IPS-NIHi11 (cell line): Measurements from ENCODE around the gene BEGAIN.

Source experiments
- DNase-seq: peaks from one replicate; pipeline ENCODE4 v3.0.0; 2012; ENCODE audit warnings: mixed read lengths, low spot score

Gene BEGAIN

DNA sequence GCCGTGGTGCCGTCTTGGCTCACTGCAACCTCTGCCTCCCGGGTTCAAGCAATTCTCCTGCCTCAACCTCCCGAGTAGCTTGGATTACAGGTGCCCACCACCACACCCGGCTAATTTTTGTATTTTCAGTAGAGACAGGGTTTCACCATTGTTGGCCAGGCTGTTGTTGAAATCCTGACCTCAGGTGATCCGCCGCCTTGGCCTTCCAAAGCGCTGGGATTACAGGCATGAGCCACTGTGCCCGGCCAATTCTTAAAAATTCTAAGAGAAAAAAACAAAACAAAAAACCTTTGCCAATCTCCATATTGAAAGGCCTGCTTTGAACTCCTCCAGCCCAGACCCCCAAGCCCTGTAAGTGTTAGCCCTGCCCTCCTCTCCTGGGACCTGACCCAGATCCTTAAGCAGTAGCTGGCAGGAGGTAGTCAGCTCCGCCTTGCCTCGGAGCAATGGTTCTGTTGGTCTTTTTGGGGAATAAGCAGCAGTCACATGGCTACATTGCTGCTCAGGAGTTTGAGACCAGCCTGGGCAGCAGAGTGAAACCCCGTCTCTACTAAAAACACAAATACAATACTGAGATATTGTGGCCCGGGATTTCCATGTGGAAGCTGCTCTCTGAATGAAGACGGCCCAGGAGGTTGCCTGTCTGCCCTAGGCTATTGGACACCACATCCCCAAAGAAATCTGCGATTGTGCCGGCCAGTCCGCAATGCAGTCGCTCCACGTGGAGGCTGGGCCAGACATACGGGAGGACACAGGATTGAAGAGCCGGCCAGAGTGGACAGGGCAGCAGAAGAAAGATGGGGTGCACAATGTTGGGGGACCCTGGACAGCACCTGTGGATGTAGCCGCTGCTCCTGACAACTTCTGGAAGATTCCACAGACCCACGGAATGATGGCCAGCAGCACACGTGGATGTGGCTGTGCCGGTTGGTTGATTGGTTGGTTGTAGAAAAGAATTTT lies 28.8 kb upstream of the BEGAIN start:
- no peak for DNase-seq

DNA sequence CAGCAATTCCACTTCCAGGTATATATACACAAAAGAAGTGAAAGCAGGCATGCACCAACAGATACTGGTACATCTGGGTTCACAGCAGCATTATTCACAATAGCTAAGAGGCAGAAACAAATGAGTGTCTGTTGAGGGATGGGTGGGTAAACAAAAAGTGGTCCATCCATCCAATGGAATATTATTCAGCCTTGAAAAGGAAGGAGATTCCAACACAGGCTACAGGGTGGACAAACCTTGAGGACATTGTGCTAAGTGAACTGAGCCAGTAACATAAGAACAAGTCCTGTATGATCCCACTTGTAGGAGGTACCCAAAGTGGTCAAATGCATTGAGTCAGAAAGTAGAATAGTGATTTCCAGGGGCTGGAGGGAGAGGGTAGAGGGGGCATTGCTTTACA lies 27.6 kb upstream of the BEGAIN start:
- DNase-seq, result no peak

DNA sequence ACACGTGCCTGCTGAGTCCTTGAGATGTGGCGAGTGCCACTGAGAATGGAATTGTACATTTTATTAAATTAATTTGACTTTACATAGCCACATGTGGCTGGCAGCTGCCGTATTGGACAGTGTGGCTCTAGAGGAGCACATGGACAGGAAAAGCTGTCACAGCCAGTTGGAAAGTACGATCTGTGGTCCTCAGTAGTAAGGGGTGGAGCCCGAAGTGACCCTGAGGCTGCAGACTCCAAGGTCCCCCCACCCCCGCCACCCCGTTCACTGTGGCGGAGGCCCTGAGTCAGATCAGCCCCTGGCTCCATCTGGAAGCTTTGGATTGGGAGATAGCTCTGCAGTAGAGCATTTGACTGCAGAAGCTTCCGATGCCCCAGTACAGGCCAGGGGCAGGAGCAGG lies 25.8 kb upstream of the BEGAIN start:
- no peak for DNase-seq

DNA sequence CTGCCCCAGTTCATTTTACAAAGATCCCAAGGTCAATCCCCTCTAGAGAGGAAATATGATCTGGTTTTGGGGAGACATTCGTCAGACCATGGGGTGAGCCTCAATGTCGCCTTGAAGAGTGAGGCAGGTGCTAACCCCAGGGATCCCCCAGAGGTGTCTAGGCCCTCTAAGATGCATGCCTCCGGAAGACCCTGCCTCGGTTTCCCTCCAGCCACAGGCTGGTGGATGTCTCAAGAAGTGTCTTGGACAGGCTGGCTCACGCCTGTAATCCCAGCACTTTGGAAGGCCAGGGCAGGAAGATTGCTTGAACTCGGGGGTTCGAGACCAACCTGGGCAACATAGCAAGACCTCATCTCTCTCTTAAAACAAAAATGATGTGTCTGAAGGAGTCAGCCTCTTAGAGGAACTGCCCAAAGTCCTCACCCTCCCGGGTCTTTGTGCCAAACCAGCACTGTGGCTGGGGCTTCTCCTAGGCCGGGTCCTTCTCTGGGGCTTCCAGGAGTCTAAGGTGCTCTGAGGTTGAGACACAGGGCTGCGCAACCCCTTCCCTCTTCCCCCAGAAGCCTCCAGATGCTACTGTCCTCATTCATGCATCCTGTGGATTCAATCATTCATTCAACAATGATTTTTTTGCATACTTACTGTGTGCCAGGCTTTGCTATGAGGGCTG lies 24.7 kb upstream of the BEGAIN start:
- no peak for DNase-seq

DNA sequence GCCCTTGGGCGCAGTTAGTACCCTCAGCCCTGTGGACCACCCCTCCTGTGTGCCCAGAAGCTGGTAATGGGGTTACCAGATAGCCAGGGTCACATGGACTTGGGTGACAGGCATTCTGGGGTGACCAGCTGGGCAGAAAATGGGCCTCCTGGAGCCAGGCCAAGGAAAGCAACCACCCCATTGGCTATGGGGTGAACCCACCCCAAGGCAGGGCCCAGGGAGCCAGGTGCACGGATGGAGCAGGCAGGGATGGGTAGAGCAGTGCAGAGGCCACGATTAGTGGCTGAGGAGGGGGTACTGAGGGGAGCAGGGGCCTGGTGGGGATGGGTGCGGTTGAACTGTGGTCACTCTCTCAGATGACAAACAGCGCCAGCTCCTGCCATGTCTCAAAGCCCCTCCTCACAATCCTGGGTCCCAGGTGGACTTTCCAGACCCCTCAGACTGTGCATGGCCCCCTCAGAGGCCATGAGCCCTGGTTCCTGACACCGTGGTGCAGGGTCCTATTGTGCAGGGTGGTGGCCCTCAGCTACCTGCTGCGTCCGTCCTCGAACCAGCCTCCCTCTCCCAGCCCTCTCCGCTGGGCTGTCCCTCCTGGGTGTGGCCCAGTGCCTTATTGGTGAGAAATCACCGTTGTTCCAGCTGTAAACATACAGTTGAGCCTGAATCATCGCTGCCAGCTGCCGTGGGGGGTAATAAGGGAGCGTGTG lies 23.4 kb upstream of the BEGAIN start:
- no peak for DNase-seq

DNA sequence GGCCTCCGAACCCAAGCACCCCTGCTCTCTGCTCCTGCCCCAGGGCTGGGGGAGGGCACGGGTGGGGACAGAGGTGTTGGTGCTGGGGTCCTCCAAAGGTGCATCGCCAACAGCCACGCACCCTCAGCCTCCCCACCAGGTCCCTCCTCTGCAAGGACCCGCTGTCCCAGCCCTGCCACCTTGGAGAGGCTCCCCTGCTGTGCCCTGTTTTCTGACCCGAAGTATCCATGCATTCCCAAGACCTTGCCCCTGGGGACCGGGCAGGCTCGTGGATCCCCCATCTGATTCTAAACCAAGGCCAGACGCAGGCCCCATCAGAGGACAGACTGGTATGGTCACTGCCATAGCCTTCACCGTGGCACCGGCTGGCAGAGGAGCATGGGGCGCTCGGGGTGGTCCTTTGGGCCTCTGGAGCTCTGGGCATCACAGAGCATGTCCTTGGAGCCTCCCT lies 22.7 kb upstream of the BEGAIN start:
- no peak for DNase-seq

DNA sequence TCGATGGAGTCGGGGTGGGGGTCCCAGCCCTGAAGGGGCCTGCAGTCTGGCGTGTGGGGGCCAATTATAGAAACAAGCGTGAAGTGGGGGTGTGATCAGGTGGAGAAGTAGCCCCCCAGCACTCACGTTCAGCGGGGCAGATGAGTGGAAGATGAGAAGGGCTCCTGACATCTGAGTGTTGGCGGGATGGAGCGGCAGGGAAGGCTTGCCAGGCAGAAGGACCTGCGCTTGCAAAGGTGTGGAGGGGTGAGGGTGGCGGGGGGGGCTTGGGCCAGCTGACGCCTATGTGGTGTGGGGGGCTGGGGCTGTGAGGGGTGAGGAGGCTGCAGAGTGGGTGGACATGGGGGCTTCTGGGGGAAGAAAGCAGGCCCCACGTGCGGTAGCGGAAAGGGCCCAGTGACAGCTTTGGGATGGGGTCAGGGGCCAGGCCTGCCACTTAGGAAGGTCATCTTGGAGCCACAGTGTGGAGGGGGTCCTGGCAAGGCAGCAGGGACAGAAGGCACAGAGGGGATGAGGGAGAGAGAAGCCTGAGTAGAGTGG lies 22.2 kb upstream of the BEGAIN start:
- DNase-seq, result no peak

DNA sequence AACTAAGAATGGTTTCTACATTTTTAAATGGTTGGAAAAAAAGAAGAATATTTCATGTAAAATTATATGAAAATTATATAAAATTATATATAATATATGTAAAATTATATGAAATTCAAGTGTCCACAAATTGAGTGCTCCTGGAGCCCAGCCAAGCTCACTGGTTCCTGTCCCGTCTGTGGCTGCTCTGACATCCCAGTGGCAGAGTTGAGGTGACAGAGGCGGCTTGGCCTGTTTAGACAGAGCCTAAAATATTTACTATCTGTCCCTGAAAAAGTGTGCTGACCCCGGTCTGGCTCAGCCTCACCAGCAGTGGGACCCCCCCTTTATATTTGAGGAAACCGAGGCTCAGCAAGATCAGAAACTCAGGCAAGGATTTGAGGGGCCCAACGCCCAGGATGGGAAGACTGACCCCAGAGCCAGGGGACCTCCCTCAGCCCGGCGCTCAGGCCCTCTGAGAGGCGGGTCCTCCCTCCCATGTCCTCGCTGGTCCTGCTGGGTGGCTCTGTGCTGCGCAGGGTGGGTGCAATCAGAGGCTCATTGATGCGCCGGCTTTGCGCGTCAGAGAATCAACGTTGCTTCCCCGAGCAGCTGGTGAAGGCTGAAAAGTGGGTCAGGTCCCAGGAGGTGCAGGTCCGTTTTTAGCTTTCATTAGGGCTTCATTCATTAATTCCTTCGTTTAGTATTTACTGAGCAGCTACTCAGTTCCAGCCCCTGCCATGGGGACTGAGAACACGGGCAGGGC lies 21.5 kb upstream of the BEGAIN start:
- DNase-seq, result no peak

DNA sequence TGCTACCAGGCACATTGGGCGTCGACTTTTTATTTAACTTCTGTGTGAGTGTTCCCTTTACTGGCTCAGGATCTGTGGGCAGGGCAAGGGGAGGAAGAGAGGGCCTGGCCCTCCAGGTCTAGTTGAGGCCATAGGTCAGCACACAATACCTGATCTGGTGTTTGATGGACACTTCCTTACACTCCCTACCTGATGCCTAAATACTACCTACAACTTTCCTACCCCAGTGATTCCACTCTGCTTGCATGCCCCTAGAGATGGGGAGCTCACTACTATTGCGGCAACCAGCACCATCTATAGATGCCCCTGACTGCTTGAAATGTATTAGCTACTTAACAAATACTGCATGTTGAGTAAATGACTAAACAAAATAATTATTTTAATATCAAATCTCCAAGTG lies 20.8 kb upstream of the BEGAIN start:
- no peak for DNase-seq

DNA sequence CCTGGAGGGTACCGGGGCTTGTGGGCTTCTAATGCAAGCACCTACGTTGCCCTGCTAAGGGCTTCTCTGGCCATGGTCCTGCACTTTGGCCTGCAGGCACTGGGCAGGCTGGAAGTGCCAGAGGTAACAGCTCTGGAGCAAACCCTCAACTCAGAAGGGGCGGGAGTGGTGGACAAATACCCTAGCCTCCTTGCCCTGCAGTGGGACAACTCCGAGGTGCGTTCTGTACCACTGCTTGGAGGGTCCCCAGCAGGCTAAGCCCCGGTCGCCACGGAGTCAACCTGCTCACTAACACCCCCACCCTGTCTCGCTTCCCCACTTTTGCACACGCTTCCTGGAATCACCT lies 20.4 kb upstream of the BEGAIN start:
- DNase-seq, result no peak

DNA sequence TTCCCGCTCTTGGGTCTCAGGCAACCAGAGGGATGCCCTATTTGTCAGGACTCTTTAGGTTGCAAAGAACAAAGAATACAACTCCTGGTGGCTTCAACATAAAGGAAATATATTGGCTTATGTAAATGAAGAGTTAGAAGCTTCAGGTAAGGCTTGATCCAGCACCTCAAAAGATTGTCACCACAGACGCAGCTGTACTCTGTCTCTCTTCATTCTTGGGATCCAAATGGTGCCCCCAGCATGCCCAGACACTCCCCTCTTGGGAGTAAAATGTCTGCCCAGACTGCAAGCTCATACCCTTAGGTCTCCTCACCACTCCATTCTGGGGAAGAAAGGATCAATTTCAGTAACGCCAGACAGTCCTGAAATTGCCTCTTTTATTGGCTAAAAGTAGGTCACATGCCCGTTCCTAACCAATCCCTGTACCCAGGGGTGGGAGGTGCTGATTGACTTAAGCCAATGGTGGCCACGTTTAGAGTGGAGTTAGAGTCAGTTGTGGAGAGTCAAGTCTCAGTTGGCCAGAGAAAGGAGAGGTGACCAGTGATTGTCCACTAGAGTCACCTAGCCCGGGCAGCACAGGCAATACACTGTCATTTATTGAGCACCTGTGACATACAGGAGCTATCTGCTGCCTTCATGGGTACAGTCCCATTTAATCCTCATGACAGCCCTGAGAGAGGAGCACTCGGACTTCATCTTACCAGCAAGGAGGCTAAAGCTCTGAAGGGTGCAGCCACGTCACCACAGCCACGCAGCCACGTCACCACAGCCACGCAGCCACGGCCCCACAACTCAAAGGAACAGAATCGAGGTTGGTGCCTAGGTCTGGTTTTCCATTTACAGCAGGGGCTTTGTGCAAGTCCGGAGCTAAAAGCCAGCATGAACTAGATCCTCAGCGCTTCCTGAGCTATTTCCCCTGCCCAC lies 19.7 kb upstream of the BEGAIN start:
- DNase-seq, result no peak

DNA sequence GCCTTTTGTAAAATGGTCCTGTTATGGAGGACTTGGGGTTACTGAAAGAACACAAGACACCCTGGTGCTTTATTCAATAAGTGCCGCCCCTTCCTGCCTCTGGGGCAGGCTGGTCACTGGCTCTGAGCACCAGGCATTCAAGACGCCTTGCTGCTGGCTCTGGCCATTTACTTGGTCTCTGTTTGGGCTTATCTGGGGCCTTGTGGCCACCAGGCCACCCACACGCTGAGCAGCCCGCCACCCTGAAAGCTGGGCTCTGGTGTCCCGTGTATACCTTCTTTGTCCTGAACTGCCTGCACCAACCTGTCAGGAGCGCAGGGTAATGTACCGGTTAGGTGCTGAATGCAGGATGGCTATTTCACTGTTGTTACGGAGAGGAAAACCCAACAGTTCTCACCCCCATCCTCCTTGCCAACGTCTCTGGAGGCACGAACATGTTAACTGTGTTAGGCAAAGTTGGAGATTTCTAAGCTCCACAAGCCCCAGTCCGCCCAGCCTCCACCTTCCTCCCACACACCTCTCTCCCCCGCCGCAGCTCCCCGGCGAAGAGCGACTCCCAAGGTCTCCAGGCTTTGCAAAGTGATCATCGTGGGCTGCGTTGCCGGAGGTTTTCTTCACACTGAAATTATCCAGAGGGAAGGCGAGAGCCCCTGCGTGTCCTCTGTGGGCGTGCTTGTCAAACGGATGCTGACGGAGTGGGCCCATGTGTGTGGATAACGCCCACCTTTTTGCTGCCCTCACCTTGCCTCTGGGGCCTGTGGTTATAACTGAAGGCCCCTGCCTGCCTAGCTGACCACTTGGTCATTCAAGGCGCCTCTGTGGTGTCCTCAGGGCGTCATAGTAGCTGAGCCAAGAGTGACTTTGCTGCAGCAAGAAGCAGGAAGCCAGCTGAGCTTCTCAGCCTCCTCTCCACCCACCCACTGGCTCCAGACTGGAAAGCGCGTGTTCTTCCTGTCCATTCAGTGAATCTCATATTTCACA lies 18.8 kb upstream of the BEGAIN start:
- no peak for DNase-seq

DNA sequence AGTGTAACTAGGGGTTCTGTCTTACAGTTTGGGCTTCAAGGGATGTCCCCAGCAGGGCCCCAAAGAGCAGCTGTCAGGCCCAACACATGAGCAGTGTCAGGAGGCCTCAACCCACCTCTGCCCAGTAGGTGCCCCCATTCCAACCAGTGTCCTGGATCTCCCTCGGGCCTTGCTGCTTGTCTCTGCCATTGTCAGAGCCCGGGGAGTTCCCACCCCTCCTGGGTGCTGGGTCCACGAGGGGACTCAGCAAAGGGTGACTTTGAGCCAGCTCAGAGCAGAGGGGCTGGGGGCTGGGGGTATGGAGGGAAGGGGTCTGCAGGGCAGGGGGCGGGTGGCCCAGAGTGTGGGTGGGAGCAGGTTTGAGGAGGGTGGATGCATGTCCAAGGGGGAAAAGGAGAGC lies 18.0 kb upstream of the BEGAIN start:
- no peak for DNase-seq

DNA sequence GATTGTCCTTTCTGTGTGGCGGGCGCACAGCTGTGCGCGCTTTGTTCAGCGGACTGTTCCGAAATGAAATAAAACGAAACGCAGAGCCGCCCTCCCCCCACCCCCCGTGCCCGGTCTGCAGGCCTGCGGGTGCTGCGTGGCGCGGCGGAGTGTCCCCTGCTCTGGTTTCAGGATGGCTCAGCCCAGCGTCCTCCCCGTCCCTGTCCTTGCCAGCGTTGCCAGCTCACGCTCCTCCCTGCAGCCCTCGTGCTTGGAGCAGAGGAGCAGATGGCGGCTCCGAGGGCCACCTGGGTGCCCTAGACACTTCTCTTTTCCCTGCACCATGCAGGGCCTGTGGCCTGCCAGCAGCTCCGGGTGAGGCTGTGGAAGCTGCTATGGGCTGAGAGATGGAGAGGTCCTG lies 17.5 kb upstream of the BEGAIN start:
- DNase-seq, result no peak

DNA sequence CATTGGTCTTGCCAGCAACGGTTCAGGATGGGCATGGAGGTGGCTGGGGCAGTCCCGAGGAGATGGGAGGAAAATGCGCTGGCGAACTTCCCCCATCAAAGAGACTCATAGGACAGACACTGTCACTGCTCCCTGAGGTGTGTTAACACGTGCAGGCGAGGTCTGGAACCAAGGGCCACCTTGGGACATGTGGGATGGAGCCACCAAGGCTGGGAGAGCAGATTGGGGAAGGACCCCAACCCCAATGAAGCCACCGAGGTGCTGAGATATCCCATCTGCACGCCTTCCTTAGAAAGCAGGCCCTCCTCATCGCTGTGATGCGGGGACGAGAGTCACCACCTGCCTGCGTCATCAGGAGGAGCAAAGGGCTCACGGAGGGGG lies 16.9 kb upstream of the BEGAIN start:
- no peak for DNase-seq

DNA sequence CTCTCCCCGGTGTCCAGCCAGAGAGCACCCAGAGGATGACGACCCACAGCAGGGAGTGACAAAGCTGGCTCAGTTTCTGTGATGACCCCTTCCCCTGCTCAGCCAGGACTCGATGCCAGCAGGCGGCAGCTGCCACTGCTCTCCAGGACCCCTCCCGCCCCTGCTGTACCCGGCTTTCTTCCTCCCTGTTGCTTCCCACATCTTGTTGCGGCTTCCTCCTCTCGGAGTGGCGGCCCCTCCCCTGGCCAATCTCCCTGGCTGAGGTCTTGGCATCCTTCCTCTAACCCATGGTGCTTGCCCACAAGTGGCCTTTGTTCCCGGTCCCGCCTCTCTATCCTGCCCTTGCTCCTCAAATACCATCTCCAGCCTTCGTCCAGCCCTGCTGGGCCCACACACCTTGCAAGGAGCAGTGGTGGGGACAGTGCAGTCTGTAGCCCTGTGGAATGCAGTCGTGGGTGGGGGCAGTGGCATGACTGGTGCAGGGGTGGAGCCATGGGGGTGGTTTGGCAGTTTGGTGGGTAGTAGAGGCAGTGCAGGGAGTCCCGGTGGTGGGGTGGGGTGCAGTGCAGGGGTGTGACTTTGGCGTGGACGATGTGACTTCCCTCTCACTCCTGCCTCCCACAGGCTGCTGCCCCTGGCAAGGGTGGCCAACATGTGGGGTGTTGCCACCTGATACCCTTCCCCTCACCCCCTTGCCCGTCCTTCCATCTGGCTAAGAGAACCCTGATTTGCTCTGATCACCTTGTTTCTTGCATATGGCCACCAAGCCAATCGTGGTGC lies 16.3 kb upstream of the BEGAIN start:
- DNase-seq, result no peak

DNA sequence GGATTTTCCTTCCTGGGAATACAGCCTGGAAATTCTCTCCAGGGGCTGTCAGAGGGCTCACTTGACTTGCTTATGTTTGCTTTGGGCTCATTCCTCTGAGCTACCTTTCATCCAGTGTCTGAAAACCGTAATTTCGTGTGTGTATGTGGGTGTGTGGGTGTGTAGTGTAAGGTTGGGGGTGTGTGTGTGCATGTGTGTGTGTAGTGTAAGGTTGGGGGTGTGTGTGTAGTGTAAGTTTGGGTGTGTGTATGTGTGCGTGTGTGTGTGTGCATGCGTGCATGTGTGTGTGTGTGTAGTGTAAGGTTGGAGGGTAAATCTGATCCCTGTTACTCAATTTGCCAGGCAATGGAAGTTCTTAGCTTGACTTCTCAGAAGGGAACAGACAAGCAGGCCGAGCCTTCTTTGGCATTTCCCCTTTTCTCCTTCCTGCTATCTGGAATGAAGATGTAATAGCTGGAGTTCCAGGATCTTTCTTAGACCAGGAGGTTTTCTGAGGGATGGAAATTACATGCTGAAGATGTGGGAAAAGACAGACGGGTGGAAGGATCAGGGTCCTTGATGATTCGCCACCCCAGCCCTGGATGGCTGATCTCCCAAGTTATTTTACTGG lies 15.5 kb upstream of the BEGAIN start:
- no peak for DNase-seq

DNA sequence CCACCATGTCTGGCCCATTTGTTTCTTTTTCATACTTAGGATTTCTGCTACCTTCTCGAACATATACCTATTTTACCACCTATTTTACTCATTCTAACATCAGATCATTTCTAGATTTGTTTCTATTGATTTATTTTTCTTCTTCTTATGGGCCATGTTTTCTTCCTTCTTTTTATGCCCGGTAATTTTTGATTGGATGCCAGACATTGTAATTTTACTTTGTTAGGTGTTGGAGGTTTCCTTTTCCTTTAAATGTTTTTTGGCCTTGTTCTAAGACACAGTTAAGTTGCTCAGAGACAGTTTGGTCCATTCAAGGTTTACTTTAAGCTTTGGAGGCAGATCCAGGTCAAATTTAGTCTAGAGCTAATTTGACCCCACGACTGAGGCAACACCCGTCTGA lies 14.7 kb upstream of the BEGAIN start:
- no peak for DNase-seq
